DMS153 treated with DMSO at 0.1 percent for 48 hours (cell line): Measurements from ENCODE around the gene ANXA3.

Experiments
- DNase-seq: peaks from one replicate; lab custom pipeline; 2025; ENCODE audit not compliant: unreplicated experiment; lab: John Stamatoyannopoulos, UW

Gene ANXA3

GRCh38 chr4:78642934-78643333 is 91.4 kb downstream of the ANXA3 start:
- DNase-seq, result no peak

GRCh38 chr4:78644063-78644691 is 92.6 kb downstream of the ANXA3 start:
- DNase-seq, result no peak

- DNase-seq, result no peak
Measured at GRCh38 chr4:78644744-78645330, 93.3 kb downstream of the ANXA3 start.

GRCh38 chr4:78645853-78646757 is 94.5 kb downstream of the ANXA3 start:
- DNase-seq, result no peak

- DNase-seq, result no peak
Measured at GRCh38 chr4:78647272-78647671, 95.7 kb downstream of the ANXA3 start.

- DNase-seq, result no peak
Measured at GRCh38 chr4:78648640-78649363, 97.2 kb downstream of the ANXA3 start.

- DNase-seq, result no peak
Measured at GRCh38 chr4:78650106-78651024, 98.8 kb downstream of the ANXA3 start.

GRCh38 chr4:78651250-78651860 is 99.8 kb downstream of the ANXA3 start:
- DNase-seq, result no peak

GRCh38 chr4:78652282-78652876 is 100.8 kb downstream of the ANXA3 start:
- no peak for DNase-seq

GRCh38 chr4:78653655-78654054 is 102.1 kb downstream of the ANXA3 start:
- DNase-seq, result no peak

GRCh38 chr4:78654807-78655206 is 103.2 kb downstream of the ANXA3 start:
- DNase-seq, result no peak

GRCh38 chr4:78656968-78657445 is 105.4 kb downstream of the ANXA3 start:
- no peak for DNase-seq

- no peak for DNase-seq
Measured at GRCh38 chr4:78659264-78659663, 107.7 kb downstream of the ANXA3 start.

- no peak for DNase-seq
Measured at GRCh38 chr4:78659665-78660064, 108.1 kb downstream of the ANXA3 start.
